GM12873 (cell line): ENCODE results near the gene CD300LB.

Experiments used
- TF ChIP-seq, protein P1 (sequence below): IDR thresholded peaks from 2 replicates; pipeline ENCODE4 v1.5.1; 2012; ENCODE audit warnings: low read depth, mild to moderate bottlenecking, moderate library complexity, low read length, control low read depth; ENCODE audit not compliant: insufficient read depth; ENCODE audit errors: missing control alignments

Gene CD300LB

GRCh38 chr17:74529243-74529642 lies 2.0 kb downstream of the CD300LB start:
- TF ChIP-seq, protein P1, sequence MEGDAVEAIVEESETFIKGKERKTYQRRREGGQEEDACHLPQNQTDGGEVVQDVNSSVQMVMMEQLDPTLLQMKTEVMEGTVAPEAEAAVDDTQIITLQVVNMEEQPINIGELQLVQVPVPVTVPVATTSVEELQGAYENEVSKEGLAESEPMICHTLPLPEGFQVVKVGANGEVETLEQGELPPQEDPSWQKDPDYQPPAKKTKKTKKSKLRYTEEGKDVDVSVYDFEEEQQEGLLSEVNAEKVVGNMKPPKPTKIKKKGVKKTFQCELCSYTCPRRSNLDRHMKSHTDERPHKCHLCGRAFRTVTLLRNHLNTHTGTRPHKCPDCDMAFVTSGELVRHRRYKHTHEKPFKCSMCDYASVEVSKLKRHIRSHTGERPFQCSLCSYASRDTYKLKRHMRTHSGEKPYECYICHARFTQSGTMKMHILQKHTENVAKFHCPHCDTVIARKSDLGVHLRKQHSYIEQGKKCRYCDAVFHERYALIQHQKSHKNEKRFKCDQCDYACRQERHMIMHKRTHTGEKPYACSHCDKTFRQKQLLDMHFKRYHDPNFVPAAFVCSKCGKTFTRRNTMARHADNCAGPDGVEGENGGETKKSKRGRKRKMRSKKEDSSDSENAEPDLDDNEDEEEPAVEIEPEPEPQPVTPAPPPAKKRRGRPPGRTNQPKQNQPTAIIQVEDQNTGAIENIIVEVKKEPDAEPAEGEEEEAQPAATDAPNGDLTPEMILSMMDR: no peak

DNA sequence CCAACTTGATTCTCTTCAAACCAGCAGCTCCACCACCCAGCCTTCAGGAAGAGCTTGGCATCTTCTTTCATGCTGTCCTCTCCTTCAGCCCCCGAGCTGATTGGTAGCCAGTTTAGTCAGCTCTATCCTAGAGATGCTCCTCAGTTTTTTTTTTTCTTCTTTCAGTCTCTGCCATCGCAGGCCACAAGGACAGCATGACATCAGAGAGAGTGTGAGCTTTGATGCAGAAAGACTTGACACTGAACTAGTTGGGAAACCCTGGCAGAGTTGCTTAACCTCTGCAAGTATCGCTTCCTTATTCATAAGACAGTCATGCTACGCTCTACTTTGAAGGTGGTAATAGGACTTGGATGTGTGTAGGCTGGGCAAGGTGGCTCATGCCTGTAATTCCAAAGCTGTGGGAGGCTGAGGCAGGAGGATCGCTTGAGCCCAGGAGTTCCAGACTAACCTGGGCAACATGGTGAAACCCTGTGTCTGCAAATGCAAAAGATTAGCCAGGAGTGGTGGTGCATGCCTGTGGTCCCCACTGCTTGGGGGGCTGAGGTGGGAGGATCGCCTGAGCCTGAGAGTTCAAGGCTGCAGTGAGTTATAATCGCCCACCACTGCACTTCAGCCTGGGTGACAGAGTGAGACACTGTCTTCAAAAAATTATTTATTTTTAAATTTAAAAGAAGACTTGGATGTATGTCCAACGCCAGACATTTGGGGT lies 2.6 kb downstream of the CD300LB start:
- TF ChIP-seq, protein P1: no peak

DNA sequence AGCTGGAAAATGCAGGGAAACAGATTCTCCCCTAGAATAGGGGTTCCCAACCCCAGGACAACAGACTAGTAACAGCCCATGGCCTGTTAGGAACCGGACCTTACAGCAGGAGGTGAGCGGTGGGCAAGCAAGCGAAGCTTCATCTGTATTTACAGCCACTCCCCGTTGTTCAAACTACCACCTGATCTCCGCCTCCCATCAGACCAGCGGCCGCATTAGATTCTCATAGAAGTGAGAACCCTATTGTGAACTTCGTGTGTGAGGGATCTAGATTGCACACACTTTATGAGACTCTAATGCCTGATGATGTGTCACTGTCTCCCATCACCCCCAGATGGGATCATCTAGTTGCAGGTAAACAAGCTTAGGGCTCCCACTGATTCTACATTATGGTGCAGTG lies 3.5 kb downstream of the CD300LB start:
- TF ChIP-seq, protein P1: no peak

GRCh38 chr17:74527081-74527480 lies 4.2 kb downstream of the CD300LB start:
- TF ChIP-seq, protein P1: no peak

DNA sequence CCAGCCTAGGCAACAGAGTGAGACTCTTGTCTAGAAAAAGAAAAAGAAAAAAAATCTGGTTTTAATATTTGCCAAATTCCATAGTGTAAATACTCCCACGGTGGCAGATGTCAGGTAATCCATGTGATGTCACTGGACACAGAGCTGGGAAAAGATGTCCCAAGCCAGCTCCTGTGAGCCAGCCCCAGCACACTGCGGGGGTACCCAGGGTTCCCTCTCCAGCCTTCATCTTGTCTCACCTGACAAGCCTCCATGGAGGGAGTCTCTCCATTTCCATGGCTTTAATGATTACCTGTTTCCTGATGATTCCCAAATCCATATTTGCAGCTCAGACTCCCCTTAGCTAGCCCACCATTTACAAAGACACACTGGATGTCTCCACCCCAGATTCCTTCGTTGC lies 4.6 kb downstream of the CD300LB start:
- TF ChIP-seq, protein P1: no peak

DNA sequence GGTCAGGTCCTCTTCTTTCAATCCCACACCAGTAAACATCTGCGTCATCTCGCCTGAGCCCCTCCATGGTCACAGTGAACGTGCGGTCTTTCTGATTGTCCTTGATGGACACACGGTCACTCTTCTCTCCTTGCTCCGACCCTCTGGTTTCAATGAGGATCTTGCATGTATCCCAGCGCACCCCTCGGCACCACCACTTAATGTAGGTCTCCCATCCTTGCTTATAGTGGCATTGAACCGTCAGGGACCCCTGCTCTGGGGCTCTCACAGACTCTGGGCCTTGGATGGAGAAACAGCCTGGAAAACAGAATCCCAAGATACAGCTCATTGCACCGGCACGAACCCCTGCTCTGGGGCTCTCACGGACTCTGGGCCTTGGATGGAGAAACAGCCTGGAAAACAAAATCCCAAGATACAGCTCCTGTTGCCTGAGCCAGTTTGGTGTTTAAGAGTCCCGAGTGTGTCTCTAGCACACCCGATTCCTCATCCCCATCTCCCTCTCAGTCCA lies 5.4 kb downstream of the CD300LB start:
- TF ChIP-seq, protein P1: no peak

- TF ChIP-seq, protein P1: no peak
Measured at GRCh38 chr17:74525465-74525725, 5.9 kb downstream of the CD300LB start.
